ENCODE data around the gene LRRIQ4.

LRRIQ4 gene

DNA sequence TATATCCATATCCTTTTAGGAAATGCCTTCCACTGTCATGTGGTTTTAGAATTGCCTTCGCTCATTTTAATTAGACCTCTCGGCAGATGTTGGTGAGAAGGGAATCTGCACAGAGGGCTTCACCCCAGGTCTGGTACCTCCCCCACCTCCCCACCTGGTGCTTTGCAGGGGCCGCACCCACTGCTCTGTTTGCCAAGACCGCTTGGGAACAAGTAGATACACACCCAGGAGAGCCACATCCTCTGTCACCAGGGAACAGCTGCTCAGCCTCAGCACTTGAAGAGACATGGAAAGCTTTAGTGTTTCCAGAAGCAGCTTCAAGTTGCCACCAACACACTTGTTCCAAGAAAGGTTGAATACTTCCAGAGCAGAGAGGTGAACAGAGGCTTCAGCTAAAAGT, 35.2 kb downstream of the LRRIQ4 start:
- no peak overlapping the region for H3K4me3 ChIP-seq (replicated peaks in 1 of 2; ENCODE audit: low read depth in 2 of 2, low read length in 2 of 2)
- no peak for DNase-seq (ENCODE audit: low read depth in 2 of 2)
- TF ChIP-seq, protein P1, sequence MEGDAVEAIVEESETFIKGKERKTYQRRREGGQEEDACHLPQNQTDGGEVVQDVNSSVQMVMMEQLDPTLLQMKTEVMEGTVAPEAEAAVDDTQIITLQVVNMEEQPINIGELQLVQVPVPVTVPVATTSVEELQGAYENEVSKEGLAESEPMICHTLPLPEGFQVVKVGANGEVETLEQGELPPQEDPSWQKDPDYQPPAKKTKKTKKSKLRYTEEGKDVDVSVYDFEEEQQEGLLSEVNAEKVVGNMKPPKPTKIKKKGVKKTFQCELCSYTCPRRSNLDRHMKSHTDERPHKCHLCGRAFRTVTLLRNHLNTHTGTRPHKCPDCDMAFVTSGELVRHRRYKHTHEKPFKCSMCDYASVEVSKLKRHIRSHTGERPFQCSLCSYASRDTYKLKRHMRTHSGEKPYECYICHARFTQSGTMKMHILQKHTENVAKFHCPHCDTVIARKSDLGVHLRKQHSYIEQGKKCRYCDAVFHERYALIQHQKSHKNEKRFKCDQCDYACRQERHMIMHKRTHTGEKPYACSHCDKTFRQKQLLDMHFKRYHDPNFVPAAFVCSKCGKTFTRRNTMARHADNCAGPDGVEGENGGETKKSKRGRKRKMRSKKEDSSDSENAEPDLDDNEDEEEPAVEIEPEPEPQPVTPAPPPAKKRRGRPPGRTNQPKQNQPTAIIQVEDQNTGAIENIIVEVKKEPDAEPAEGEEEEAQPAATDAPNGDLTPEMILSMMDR (IDR thresholded peaks at IDR 0.05; ENCODE audit: low read depth, low read length) = no peak

DNA sequence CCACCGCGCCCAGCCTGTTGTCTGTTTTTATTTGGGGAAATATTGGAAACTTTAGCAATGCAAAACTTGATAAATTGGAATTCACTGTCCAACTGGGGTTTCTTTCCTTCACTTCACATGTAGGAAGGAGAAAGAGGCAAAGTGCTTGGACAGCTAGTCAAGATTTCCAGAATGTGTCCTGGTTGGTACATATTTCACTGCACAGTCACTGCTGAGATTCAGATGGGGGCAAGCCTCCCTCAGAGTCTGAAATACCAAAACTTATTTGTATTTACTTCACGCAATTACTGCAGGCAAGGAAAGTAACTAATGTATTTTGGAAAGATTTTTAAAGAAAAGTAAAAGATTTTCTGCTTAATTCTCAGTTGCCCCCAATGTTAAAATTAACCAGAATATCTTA, 36.1 kb downstream of the LRRIQ4 start:
- no peak for DNase-seq (ENCODE audit: low read depth in 2 of 2)
- TF ChIP-seq, protein P1 (IDR thresholded peaks at IDR 0.05; ENCODE audit: low read depth, low read length) = no peak
- H3K4me3 ChIP-seq (replicated peaks in 1 of 2; ENCODE audit: low read depth in 2 of 2, low read length in 2 of 2) = no peak overlapping the region

DNA sequence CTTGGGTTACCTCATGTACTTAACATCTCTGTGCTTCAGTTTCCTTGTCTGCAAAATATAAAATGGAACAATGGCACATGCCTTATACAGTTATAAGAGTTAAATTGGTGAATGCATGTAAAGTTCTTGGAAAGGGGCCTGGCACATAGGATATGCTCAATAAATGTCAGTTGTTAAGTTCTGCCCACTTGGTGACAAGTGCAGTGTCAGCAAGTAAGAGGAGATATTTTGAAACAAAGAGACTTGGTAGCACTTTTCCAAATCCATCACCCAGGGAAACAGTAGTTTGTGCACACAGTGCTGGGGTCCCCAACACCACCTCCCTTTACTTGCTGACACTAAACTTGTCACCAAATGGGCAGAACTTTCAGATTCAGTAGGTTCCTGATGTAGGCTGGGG, 37.9 kb downstream of the LRRIQ4 start:
- H3K4me3 ChIP-seq (replicated peaks in 1 of 2; ENCODE audit: low read depth in 2 of 2, low read length in 2 of 2) = no peak overlapping the region
- TF ChIP-seq, protein P1 (IDR thresholded peaks at IDR 0.05; ENCODE audit: low read depth, low read length) = no peak
- no peak for DNase-seq (ENCODE audit: low read depth in 2 of 2)

DNA sequence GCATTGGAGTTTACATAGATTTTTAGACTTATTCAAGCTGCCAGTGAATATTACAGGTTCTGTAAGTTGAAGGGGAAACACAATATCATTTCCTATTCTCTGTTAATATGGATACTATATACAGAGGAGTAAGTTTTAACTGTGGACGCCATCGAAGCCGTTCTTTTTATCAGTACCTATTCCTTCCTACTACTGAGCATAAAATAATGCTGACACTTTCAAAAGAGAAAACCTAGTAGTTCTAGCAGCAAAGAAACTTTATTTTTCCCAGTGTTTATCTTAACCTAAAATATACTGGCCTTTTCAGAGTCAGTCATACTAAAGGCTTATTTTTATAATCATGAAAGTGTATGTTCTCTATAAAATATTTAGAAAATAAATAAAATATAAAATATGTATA, 42.8 kb downstream of the LRRIQ4 start:
- no peak overlapping the region for H3K4me3 ChIP-seq (replicated peaks in 1 of 2; ENCODE audit: low read depth in 2 of 2, low read length in 2 of 2)
- TF ChIP-seq, protein P1 (IDR thresholded peaks at IDR 0.05; ENCODE audit: low read depth, low read length) = no peak
- DNase-seq (ENCODE audit: low read depth in 2 of 2) = no peak

DNA sequence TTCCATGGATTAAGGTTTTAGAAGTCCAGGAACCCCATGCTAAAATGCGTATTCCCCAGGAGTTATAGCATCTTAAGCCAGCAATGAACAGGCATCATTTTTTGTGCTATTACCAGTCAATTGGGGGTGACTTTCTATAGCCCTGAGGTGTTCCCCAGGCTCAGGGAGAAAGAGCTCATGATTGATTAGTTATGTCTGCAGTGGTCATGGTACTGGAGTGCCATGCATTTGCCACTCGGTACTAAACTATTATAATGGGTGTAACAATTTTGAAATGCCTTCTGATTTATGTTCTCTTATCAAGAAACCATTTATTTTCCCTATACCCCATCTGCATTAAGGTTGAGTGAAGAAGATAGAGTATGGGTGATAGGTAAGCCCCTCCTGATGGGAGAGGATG, 45.1 kb downstream of the LRRIQ4 start:
- no peak overlapping the region for H3K4me3 ChIP-seq (replicated peaks in 1 of 2; ENCODE audit: low read depth in 2 of 2, low read length in 2 of 2)
- DNase-seq (ENCODE audit: low read depth in 2 of 2) = no peak
- TF ChIP-seq, protein P1 (IDR thresholded peaks at IDR 0.05; ENCODE audit: low read depth, low read length) = no peak

DNA sequence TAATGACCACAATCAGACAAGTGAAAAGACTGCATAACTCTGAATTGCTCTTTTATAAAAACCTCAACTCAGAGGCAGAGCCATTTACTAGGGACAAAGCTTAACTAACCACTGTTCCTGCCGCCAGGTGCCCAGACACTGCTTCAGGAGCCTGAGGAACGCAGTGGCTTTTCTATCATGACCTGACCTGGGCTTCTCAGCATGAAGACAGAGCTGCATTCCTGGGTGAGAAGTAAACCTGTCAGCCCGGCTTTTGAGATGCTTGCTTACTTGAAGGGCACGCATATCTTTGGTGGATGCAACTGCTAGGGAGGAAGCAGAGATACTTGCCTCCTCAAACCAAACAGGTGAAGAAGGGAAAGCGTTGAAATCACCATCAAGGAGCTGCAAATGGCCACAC, 49.2 kb downstream of the LRRIQ4 start:
- DNase-seq (ENCODE audit: low read depth in 2 of 2) = no peak
- no peak overlapping the region for H3K4me3 ChIP-seq (replicated peaks in 1 of 2; ENCODE audit: low read depth in 2 of 2, low read length in 2 of 2)
- TF ChIP-seq, protein P1 (IDR thresholded peaks at IDR 0.05; ENCODE audit: low read depth, low read length) = no peak

DNA sequence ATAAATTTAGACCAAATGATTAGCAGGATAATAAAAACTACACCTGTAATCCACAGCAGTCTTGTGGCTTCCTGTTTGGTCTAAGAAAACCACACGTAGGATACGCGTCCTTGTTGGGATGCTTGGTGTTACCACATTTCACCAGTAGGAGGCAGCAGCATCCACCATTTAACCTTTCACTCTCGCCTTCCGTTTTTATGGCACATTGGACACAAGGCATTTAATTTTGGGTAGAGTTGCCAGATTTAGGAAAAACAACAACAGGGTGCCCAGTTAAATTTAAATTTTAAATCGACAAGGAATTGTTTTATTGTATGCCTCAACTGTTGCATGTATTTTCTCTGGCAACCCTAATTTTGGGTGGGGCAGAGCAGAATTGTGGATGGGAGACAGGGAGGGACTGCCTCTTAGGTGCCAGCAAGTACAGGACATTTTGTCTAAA, 50.8 kb downstream of the LRRIQ4 start:
- no peak overlapping the region for H3K4me3 ChIP-seq (replicated peaks in 1 of 2; ENCODE audit: low read depth in 2 of 2, low read length in 2 of 2)
- DNase-seq (ENCODE audit: low read depth in 2 of 2) = peak; percentile 84 to 86
- TF ChIP-seq, protein P1 (IDR thresholded peaks at IDR 0.05; ENCODE audit: low read depth, low read length) = peak; percentile 90

Measured in cardiac fibroblast (primary cell).